Stimulated activated CD8-positive, alpha-beta memory T cell treated with anti-CD3 and anti-CD28 coated beads, Interleukin-12 subunit alpha, Interleukin-12 subunit beta, amount 100 ng/mL, for 24 hours (primary cell): Measurements from ENCODE around the gene MAEA.

Source experiments
- DNase-seq: peaks from one replicate; pipeline ENCODE4 v3.0.0-alpha.2; 2020; ENCODE audit errors: extremely low read depth

Gene MAEA

GRCh38 chr4:1379351-1379781 is 89.7 kb downstream of the MAEA start:
- DNase-seq: no peak

GRCh38 chr4:1379801-1380331 is 90.2 kb downstream of the MAEA start:
- no peak for DNase-seq

- DNase-seq: no peak
Observed at GRCh38 chr4:1380368-1381151, 90.9 kb downstream of the MAEA start.

GRCh38 chr4:1381181-1381621 is 91.5 kb downstream of the MAEA start:
- DNase-seq: no peak

- no peak for DNase-seq
Observed at GRCh38 chr4:1381944-1382541, 92.4 kb downstream of the MAEA start.

GRCh38 chr4:1382776-1383727 is 93.4 kb downstream of the MAEA start:
- no peak for DNase-seq

GRCh38 chr4:1383728-1384591 is 94.3 kb downstream of the MAEA start:
- no peak for DNase-seq

- DNase-seq: no peak
Observed at GRCh38 chr4:1384675-1385372, 95.1 kb downstream of the MAEA start.

- no peak for DNase-seq
Observed at GRCh38 chr4:1385373-1386340, 96.0 kb downstream of the MAEA start.
